Measurements from ENCODE around the gene SIRPA. TPM values are rescaled to one million over a fixed set of nuclear protein-coding genes. Genes with fewer than 3 reads are reported as not detected.

SIRPA gene
- total and polyA plus RNA-seq, 2 of the 4 experiments (the other 2 are of a cell fraction), result 9.9 to 40.2 TPM

DNA sequence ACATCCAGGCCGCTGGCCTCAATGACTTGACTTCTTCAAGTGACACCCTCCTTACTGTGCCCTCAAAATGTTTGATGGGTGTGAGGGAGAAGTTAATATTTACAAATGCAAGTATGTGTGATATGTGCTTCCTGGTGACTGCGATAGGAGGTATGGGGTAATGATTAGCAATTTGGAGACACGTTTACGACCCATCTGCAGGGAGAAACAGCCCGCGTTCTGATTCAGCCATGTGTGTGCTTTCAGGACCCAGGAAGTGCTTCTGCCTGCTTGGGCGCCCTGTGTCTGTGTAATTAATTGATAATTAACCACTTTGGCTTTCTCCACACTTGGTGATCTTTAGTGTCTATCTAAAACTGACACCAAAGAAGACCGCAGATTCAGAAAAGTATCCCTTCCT is 25.0 kb downstream of the SIRPA start:
- Histone ChIP-seq H2BK120ac (ENCODE audit: low read depth, low read length) (no peak overlapping the region), H3K23ac (ENCODE audit: low read depth, low read length) (no peak overlapping the region), H3K9me3 (ENCODE audit: control insufficient read depth, insufficient read depth, low read length) (no peaks in the 10 kb centered on the region), H3K9me1 (ENCODE audit: insufficient read depth, low read length) (peaks cover 18% of the 10 kb centered on the region; the same call in 1 of the 2 replicates), H3K27me3 (ENCODE audit: control insufficient read depth, insufficient read depth, low read length) (no peaks in the 10 kb centered on the region), H3K4me3 (ENCODE audit: insufficient read depth, low read depth, low read length) (no peak overlapping the region), H3K79me1 (ENCODE audit: low read depth in 1 of 2, low read length in 2 of 2) (peaks cover 3 to 4% of the 10 kb centered on the region in 2 experiments; a peak in 2 of 4 replicates), H4K5ac (ENCODE audit: low read depth, low read length) (no peak overlapping the region), H4K91ac (ENCODE audit: insufficient read depth, low read depth, low read length) (no peak overlapping the region), H4K8ac (ENCODE audit: low read depth in 2 of 2, low read length in 2 of 2) (no peak overlapping the region), H3K9ac (ENCODE audit: low read depth, low read length) (no peak overlapping the region), H2AFZ (replicated peaks; ENCODE audit: low read length, poor library complexity) (no peak overlapping the region), H2BK20ac (ENCODE audit: low read depth, low read length) (no peak overlapping the region), H3K56ac (ENCODE audit: extremely low read depth, insufficient read depth, low read length) (no peak overlapping the region), H2BK5ac (ENCODE audit: low read depth, low read length, poor library complexity, severe bottlenecking) (no peak overlapping the region), H3K27ac (ENCODE audit: insufficient read depth, low read length) (no peak overlapping the region), H3K4me1 (ENCODE audit: control insufficient read depth, insufficient read depth, low read length) (no peaks in the 10 kb centered on the region), H3K4me2 (ENCODE audit: low read depth, low read length) (no peak overlapping the region), H2BK15ac (ENCODE audit: low read depth, low read length) (no peak overlapping the region), H4K20me1 (ENCODE audit: insufficient read depth, low read length) (peaks cover 4% of the 10 kb centered on the region), H3K18ac (ENCODE audit: low read depth, low read length) (no peak overlapping the region), H2AK9ac (replicated peaks; ENCODE audit: low read depth, low read length, poor library complexity) (no peak overlapping the region), H3K36me3 (ENCODE audit: control insufficient read depth, insufficient read depth, low read length) (peaks cover 53% of the 10 kb centered on the region), H2AK5ac (ENCODE audit: low read depth, low read length) (no peak overlapping the region), H3K14ac (replicated peaks; ENCODE audit: low read depth, low read length) (no peak overlapping the region), H3K4ac (ENCODE audit: low read depth, low read length) (no peak overlapping the region)
- intact Hi-C loops (cut with micrococcal nuclease), result no loop called here
- in situ Hi-C loops (cut with MboI; ENCODE audit: low sequenced_read_pairs), result no loop called here
- dilution Hi-C loops (cut with HindIII; ENCODE audit: low sequenced_read_pairs, unreplicated experiment), result no loop called here
- no CpG with 5 or more reads among the region's 8 CpGs for WGBS, 2 experiments (ENCODE audit: extremely low coverage in 2 of 2, insufficient read length in 1 of 2)
- TF ChIP-seq MXI1 (IDR thresholded peaks at IDR 0.05; ENCODE audit: borderline replicate concordance, low read depth, low read length), result no peak
- no peak for TF ChIP-seq MAFK (IDR thresholded peaks at IDR 0.05; ENCODE audit: low read depth, low read length)
- TF ChIP-seq FOS (IDR thresholded peaks at IDR 0.05; ENCODE audit: low read depth, low read length), result no peak
- TF ChIP-seq RAD21 (IDR thresholded peaks at IDR 0.05; ENCODE audit: low read length), result no peak
- TF ChIP-seq CHD1 (IDR thresholded peaks at IDR 0.05; ENCODE audit: low read depth, low read length), result no peak
- no peak for TF ChIP-seq NFE2L2 (IDR thresholded peaks at IDR 0.05; ENCODE audit: low read depth, low read length)
- TF ChIP-seq, protein P1, sequence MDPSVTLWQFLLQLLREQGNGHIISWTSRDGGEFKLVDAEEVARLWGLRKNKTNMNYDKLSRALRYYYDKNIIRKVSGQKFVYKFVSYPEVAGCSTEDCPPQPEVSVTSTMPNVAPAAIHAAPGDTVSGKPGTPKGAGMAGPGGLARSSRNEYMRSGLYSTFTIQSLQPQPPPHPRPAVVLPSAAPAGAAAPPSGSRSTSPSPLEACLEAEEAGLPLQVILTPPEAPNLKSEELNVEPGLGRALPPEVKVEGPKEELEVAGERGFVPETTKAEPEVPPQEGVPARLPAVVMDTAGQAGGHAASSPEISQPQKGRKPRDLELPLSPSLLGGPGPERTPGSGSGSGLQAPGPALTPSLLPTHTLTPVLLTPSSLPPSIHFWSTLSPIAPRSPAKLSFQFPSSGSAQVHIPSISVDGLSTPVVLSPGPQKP (IDR thresholded peaks at IDR 0.05; ENCODE audit: borderline replicate concordance, low read depth, low read length), result no peak
- no peak for TF ChIP-seq MAZ (IDR thresholded peaks at IDR 0.05; ENCODE audit: borderline replicate concordance, low read depth, low read length)
- no peak for TF ChIP-seq CEBPB (IDR thresholded peaks at IDR 0.05; ENCODE audit: low read depth, low read length)
- no peak for TF ChIP-seq RFX5 (IDR thresholded peaks at IDR 0.05; ENCODE audit: low read depth, low read length)
- no peak for TF ChIP-seq SMC3 (IDR thresholded peaks at IDR 0.05; ENCODE audit: low read depth, low read length)
- DNase-seq (no peak), ATAC-seq (ENCODE audit: low read depth) (peak; percentile 35)
- POLR2A ChIA-PET (ENCODE audit: unreplicated experiment), result no interaction called here
- CTCF ChIA-PET, result interaction anchor here (0.8 kb wide), 1 partner anchor 118 kb away, joined by 3 read pairs; no protein-coding TSS in a partner anchor
- no TSS peak for BruUV-seq (replicated peaks)
